GM18520 (cell line): ENCODE results near the gene POLE2.
"Not testable (repeated sequence)": the region's sequence is repeated elsewhere in the genome, so short reads cannot be mapped to it uniquely, and the experiment has no call there.

Experiments
- ATAC-seq: cut with Tn5 transposase; IDR thresholded peaks from one replicate; pipeline ENCODE4 v1.9.1; 2021; ENCODE audit not compliant: unreplicated experiment

The POLE2 gene

GRCh38 chr14:49687942-49688700 is at the start of gene POLE2:
Gene POLE2 (minus strand): TSS chr14:49688214. CDS start chr14:49688203, 11 bp downstream.
- peak; percentile 80 for ATAC-seq

GRCh38 chr14:49735669-49736068 is 47.7 kb upstream of the POLE2 start:
- ATAC-seq: not testable (repeated sequence)

- ATAC-seq: no peak
These were observed 45.8 kb upstream of the POLE2 start for GRCh38 chr14:49733836-49734235.

- no peak for ATAC-seq
These were observed 44.9 kb upstream of the POLE2 start for GRCh38 chr14:49732896-49733295.

GRCh38 chr14:49727171-49727570 is 39.2 kb upstream of the POLE2 start:
- no peak for ATAC-seq

- ATAC-seq: not testable (repeated sequence)
These were observed 33.9 kb upstream of the POLE2 start for GRCh38 chr14:49721733-49722435.

- no peak for ATAC-seq
These were observed 32.7 kb upstream of the POLE2 start for GRCh38 chr14:49720744-49721143.

- not testable (repeated sequence) for ATAC-seq
These were observed 23.0 kb upstream of the POLE2 start for GRCh38 chr14:49710993-49711392.

GRCh38 chr14:49704471-49704870 is 16.5 kb upstream of the POLE2 start:
- ATAC-seq: not testable (repeated sequence)

GRCh38 chr14:49703965-49704364 is 16.0 kb upstream of the POLE2 start:
- no peak for ATAC-seq

GRCh38 chr14:49702725-49703124 is 14.7 kb upstream of the POLE2 start:
- no peak for ATAC-seq

- not testable (repeated sequence) for ATAC-seq
These were observed 5.7 kb upstream of the POLE2 start for GRCh38 chr14:49693735-49694124.

GRCh38 chr14:49692811-49693734 is 5.1 kb upstream of the POLE2 start, which contains the start of gene KLHDC1:
Gene KLHDC1 (plus strand): TSS chr14:49693120. CDS start chr14:49693195, 75 bp downstream.
- ATAC-seq: peak; percentile 45

GRCh38 chr14:49692193-49692757 is 4.3 kb upstream of the POLE2 start:
- ATAC-seq: no peak

- ATAC-seq: no peak
These were observed 3.0 kb upstream of the POLE2 start for GRCh38 chr14:49691031-49691430.

- no peak for ATAC-seq
These were observed 652 bp upstream of the POLE2 start for GRCh38 chr14:49688701-49689030.

GRCh38 chr14:49686425-49686824 is 1.6 kb downstream of the POLE2 start:
- no peak for ATAC-seq

GRCh38 chr14:49679271-49679670 is 8.7 kb downstream of the POLE2 start:
- no peak for ATAC-seq

- no peak for ATAC-seq
These were observed 10.4 kb downstream of the POLE2 start for GRCh38 chr14:49677643-49678042.

GRCh38 chr14:49673586-49673985 is 14.4 kb downstream of the POLE2 start:
- ATAC-seq: no peak

GRCh38 chr14:49670475-49670874 is 17.5 kb downstream of the POLE2 start:
- no peak for ATAC-seq
